Non-pigmented ciliary epithelial cell (primary cell): ENCODE measurements around the gene CYREN.

ENCODE experiments used
- DNase-seq: peaks from one replicate; pipeline ENCODE4 v3.0.0-alpha.2; 2010; ENCODE audit warnings: low read depth

CYREN gene

GRCh38 chr7:135197343-135197742, 26.8 kb upstream of the CYREN start:
- no peak for DNase-seq

GRCh38 chr7:135195968-135196629, 25.6 kb upstream of the CYREN start:
- no peak for DNase-seq

GRCh38 chr7:135195156-135195555, 24.6 kb upstream of the CYREN start:
- no peak for DNase-seq

- no peak for DNase-seq
Measured at GRCh38 chr7:135194494-135195095, 24.1 kb upstream of the CYREN start.

GRCh38 chr7:135193615-135194081, 23.1 kb upstream of the CYREN start:
- DNase-seq: peak; percentile 93

- DNase-seq: no peak
Measured at GRCh38 chr7:135192914-135193536, 22.5 kb upstream of the CYREN start.

GRCh38 chr7:135190703-135191102, 20.2 kb upstream of the CYREN start:
- no peak for DNase-seq

- DNase-seq: no peak
Measured at GRCh38 chr7:135189961-135190360, 19.5 kb upstream of the CYREN start.

- DNase-seq: no peak
Measured at GRCh38 chr7:135189221-135189662, 18.7 kb upstream of the CYREN start.

GRCh38 chr7:135188298-135188984, 17.9 kb upstream of the CYREN start:
- DNase-seq: no peak

GRCh38 chr7:135186841-135187253, 16.3 kb upstream of the CYREN start:
- DNase-seq: no peak

GRCh38 chr7:135186261-135186540, 15.7 kb upstream of the CYREN start:
- no peak for DNase-seq

- DNase-seq: no peak
Measured at GRCh38 chr7:135185471-135186260, 15.2 kb upstream of the CYREN start.

- no peak for DNase-seq
Measured at GRCh38 chr7:135184254-135184841, 13.8 kb upstream of the CYREN start.

GRCh38 chr7:135183478-135183877, 13.0 kb upstream of the CYREN start:
- no peak for DNase-seq

GRCh38 chr7:135181929-135182678, 11.6 kb upstream of the CYREN start:
- DNase-seq: no peak

GRCh38 chr7:135181261-135181928, 10.9 kb upstream of the CYREN start:
- DNase-seq: no peak

GRCh38 chr7:135180122-135180521, 9.6 kb upstream of the CYREN start:
- no peak for DNase-seq

- DNase-seq: no peak
Measured at GRCh38 chr7:135179321-135179925, 8.9 kb upstream of the CYREN start.

GRCh38 chr7:135178364-135178763, 7.9 kb upstream of the CYREN start:
- no peak for DNase-seq
